K562 (cell line): ENCODE measurements around the gene KIAA1958. TPM values are rescaled to one million over a fixed set of nuclear protein-coding genes. Genes with fewer than 3 reads are reported as not detected.

Experiments
- ATAC-seq: fragments of 200-7000 bp; cut with Tn5 transposase; 3 replicates; pipeline ENCODE4 v1.9.1; 2020; ENCODE audit warnings: moderate library complexity
- BruUV-seq: library from RNA; stranded (reverse); fragments of 400-500 nt; replicated peaks from 2 replicates; lab custom pipeline; 2021; lab: Mats Ljungman, UMichigan
- CTCF ChIA-PET: fragments of 300-600 bp; formaldehyde crosslinking; extraction: SDS; loops from one replicate; lab custom pipeline; 2021; ENCODE audit warnings: low intra/inter-chr PET ratio; lab: Yijun Ruan, JAX
- POLR2A ChIA-PET: fragments of 300-600, 350-650 bp; sonication (Branson Sonifier 250); formaldehyde crosslinking; extraction: SDS; loops from one replicate; lab custom pipeline; 2021; ENCODE audit warnings: antibody characterized with exemption, inconsistent platforms; lab: Yijun Ruan, JAX
- DNase-seq, 4 experiments: peaks; one replicate each; pipeline versions ENCODE4 v3.0.0 to v3.0.0-alpha.2; 2011 to 2018; ENCODE audit warnings: low spot score in 3 of 4, mixed read lengths in 3 of 4; ENCODE audit errors: extremely low read depth in 1 of 4
- FAIRE-seq: peaks from 2 replicates; lab custom pipeline; 2011; peaks lifted over from hg19 to GRCh38; lab: Jason Lieb, UNC
- H2AFZ ChIP-seq: 2 replicates; pipeline ENCODE4 v1.6.0; 2011; ENCODE audit warnings: low read depth, low read length, control low read depth, inconsistent platforms
- H3K27ac ChIP-seq: fragments of 200-600 bp; 3 replicates; pipeline ENCODE4 v1.8.0; 2011; ENCODE audit warnings: low read depth, mild to moderate bottlenecking, control low read depth, inconsistent platforms, low read length, moderate library complexity, mixed read lengths; ENCODE audit errors: extremely low read depth
- H3K27me3 ChIP-seq, 2 experiments: fragments of 300-600 bp in 1 of 2; 2 replicates in 1 of 2; 3 replicates in 1 of 2; pipeline versions ENCODE4 v1.6.0 to v1.8.0; 2011; ENCODE audit warnings: inconsistent platforms in 2 of 2, low read length in 2 of 2, mild to moderate bottlenecking in 1 of 2, mixed read lengths in 1 of 2, moderate library complexity in 1 of 2; ENCODE audit not compliant: control insufficient read depth in 2 of 2, insufficient read depth in 2 of 2
- H3K36me3 ChIP-seq: fragments of 300-600 bp; 3 replicates; pipeline ENCODE4 v1.8.0; 2011; ENCODE audit warnings: mild to moderate bottlenecking, low read length, inconsistent platforms; ENCODE audit not compliant: control insufficient read depth, insufficient read depth
- H3K4me1 ChIP-seq, 2 experiments: fragments of 200-600 bp in 1 of 2; replicated peaks in 1 of 2; 2 replicates in 1 of 2; 3 replicates in 1 of 2; pipeline versions ENCODE4 v1.5.1 to v1.8.0; 2011; ENCODE audit warnings: inconsistent platforms in 2 of 2, low read length in 2 of 2, mild to moderate bottlenecking in 1 of 2, mixed read lengths in 1 of 2, moderate library complexity in 1 of 2; ENCODE audit not compliant: control insufficient read depth in 2 of 2, insufficient read depth in 2 of 2
- H3K4me2 ChIP-seq: 2 replicates; pipeline ENCODE4 v1.6.1; 2011; ENCODE audit warnings: low read length, control low read depth, inconsistent platforms, mixed read lengths; ENCODE audit not compliant: insufficient read depth
- H3K4me3 ChIP-seq: fragments of 200-600 bp; sonication (generic), shearing (Covaris generic); 2 replicates; pipeline ENCODE4 v1.5.1; 2016; ENCODE audit warnings: control low read depth, inconsistent platforms
- H3K79me2 ChIP-seq: fragments of 200-600 bp; 3 replicates; pipeline ENCODE4 v1.8.0; 2011; ENCODE audit warnings: low read length, inconsistent platforms; ENCODE audit not compliant: control insufficient read depth, insufficient read depth
- H3K9ac ChIP-seq, 2 experiments: 2 replicates each; pipeline versions ENCODE4 v1.6.0 to v1.6.1; 2011; ENCODE audit warnings: low read depth in 2 of 2, low read length in 2 of 2, control low read depth in 1 of 2, inconsistent platforms in 1 of 2, mild to moderate bottlenecking in 1 of 2, mixed read lengths in 1 of 2; ENCODE audit not compliant: insufficient read depth in 1 of 2
- H3K9me1 ChIP-seq: one replicate; pipeline ENCODE4 v1.6.0; 2011; ENCODE audit warnings: inconsistent platforms, mild to moderate bottlenecking, low read length, moderate library complexity; ENCODE audit not compliant: control insufficient read depth, insufficient read depth
- H3K9me3 ChIP-seq: replicated peaks from 2 replicates; pipeline ENCODE4 v1.5.1; 2011; ENCODE audit warnings: low read depth, low read length, inconsistent platforms; ENCODE audit not compliant: control insufficient read depth, insufficient read depth
- H4K20me1 ChIP-seq: replicated peaks from 2 replicates; pipeline ENCODE4 v1.6.1; 2011; ENCODE audit warnings: low read length, inconsistent platforms, mixed read lengths; ENCODE audit not compliant: control insufficient read depth, insufficient read depth
- KLF13 ChIP-seq: fragments of 450-650 bp; IDR thresholded peaks from 2 replicates; pipeline ENCODE4 v1.6.1; 2016; ENCODE audit warnings: missing genetic modification characterization, low read depth, mild to moderate bottlenecking, missing compliant biosample characterization, moderate library complexity, borderline replicate concordance
- MIER1 ChIP-seq: fragments of 450-650 bp; IDR thresholded peaks from 2 replicates; pipeline ENCODE4 v1.6.1; 2016; ENCODE audit warnings: antibody characterized with exemption, mild to moderate bottlenecking, low read depth
- MYBL2 ChIP-seq, 2 experiments: fragments of 450-650 bp in 1 of 2; sonication (generic) in 1 of 2; formaldehyde crosslinking in 1 of 2; IDR thresholded peaks; 2 replicates each; pipeline versions ENCODE4 v1.6.1 to v1.8.1; 2017 to 2022; ENCODE audit warnings: borderline replicate concordance in 1 of 2, inconsistent platforms in 1 of 2, low read depth in 1 of 2, mild to moderate bottlenecking in 1 of 2, missing genetic modification reagents in 1 of 2, moderate library complexity in 1 of 2
- NUFIP1 ChIP-seq: fragments of 450-650 bp; IDR thresholded peaks from 2 replicates; pipeline ENCODE4 v1.6.1; 2018; ENCODE audit not compliant: partially characterized antibody
- RBM15 ChIP-seq: fragments of 200-400 bp; formaldehyde crosslinking; IDR thresholded peaks from 2 replicates; pipeline ENCODE4 v1.6.1; 2018; ENCODE audit warnings: mild to moderate bottlenecking, low read length, moderate library complexity; ENCODE audit not compliant: insufficient read depth
- RHOXF2B ChIP-seq: fragments of 250-450 bp; sonication (Bioruptor Pico); conservative IDR thresholded peaks from 2 replicates; pipeline ENCODE4 v1.5.1; 2021
- SMC3 ChIP-seq: conservative IDR thresholded peaks from 2 replicates; pipeline ENCODE4 v1.6.1; 2011; ENCODE audit warnings: low read depth, low read length, improper control_type of control experiment; ENCODE audit not compliant: insufficient read depth
- TAF15 ChIP-seq: fragments of 200-400 bp; formaldehyde crosslinking; IDR thresholded peaks from 2 replicates; pipeline ENCODE4 v1.6.1; 2017; ENCODE audit warnings: mild to moderate bottlenecking, low read depth, low read length, moderate library complexity
- TGIF2 ChIP-seq: sonication (generic); formaldehyde crosslinking; IDR thresholded peaks from 2 replicates; pipeline ENCODE4 v1.8.1; 2022; ENCODE audit warnings: mild to moderate bottlenecking, missing genetic modification reagents, moderate library complexity
- ZNF140 ChIP-seq: fragments of 250-450 bp; sonication (Bioruptor Pico); IDR thresholded peaks from 2 replicates; pipeline ENCODE4 v1.8.0; 2021; ENCODE audit warnings: moderate library complexity, mild to moderate bottlenecking, inconsistent platforms
- ZNF445 ChIP-seq: fragments of 250-450 bp; sonication (Bioruptor Pico); IDR thresholded peaks from 2 replicates; pipeline ENCODE4 v1.4.0; 2020; ENCODE audit warnings: low read depth, mild to moderate bottlenecking, moderate library complexity
- WGBS: fragments of 100-300 bp; shearing (Covaris generic); methylation state at CpG from one replicate; pipeline ENCODE4 v1.1.6; 2016; ENCODE audit warnings: low coverage, mixed read lengths; ENCODE audit not compliant: insufficient coverage; ENCODE audit errors: missing lambda C conversion rate; 5-methylcytosine and 5-hydroxymethylcytosine counted together
- in situ Hi-C: fragments of 300-500 bp; cut with MboI; formaldehyde crosslinking; loops from 4 replicates; pipeline ENCODE4 v1.15.0; 2018; ENCODE audit warnings: inconsistent platforms, mixed read lengths
- intact Hi-C: fragments of 100-400 bp; cut with micrococcal nuclease; formaldehyde crosslinking; loops from 2 replicates; pipeline ENCODE4 v1.14.2; 2022
- polyA plus RNA-seq, 8 experiments: library from polyadenylated mRNA; depleted of rRNA in 4 of 8; stranded (reverse) in 5 of 8; unstranded in 3 of 8; fragments of >200 nt; fragmentation: Nextera tagmentation in 2 of 8; fragmentation: Illumina TruSeq in 1 of 8; extraction: Ambion mirVana in 2 of 8; extraction: Trizol in 1 of 8; gene quantifications; 2 replicates each; pipeline versions ENCODE4 v1.2.1 to v1.2.3, GENCODE V29; 2011 to 2014; ENCODE audit warnings: inconsistent platforms in 1 of 8, missing spikeins in 1 of 8
- total RNA-seq, 7 experiments: library from RNA; depleted of rRNA in 6 of 7; stranded (reverse); fragments of >200 nt in 6 of 7; fragmentation: Illumina TruSeq in 2 of 7; extraction: Trizol in 2 of 7; gene quantifications; 2 replicates each; pipeline versions ENCODE4 v1.2.1 to v1.2.3, GENCODE V29; 2011 to 2021; ENCODE audit warnings: low replicate concordance in 1 of 7

The KIAA1958 gene
- total and polyA plus RNA-seq, 9 of the 15 experiments (the other 6 are each of a cell fraction or from before 2014, with no cell fraction given), result 1.1 to 16.0 (median 10.1) TPM

- no TSS peak for BruUV-seq
- ChIA-PET POLR2A (interaction anchor here (0.6 to 4.0 kb wide), 6 partner anchors 10 to 635 kb away, joined by 3 to 24 read pairs (median 4); no protein-coding TSS in a partner anchor), CTCF (interaction anchor here (0.5 kb wide), 1 partner anchor 9 kb away, joined by 4 read pairs; no protein-coding TSS in a partner anchor)
- WGBS, result 96% methylated on average over 4 of the region's 4 CpGs
- no peaks in the 10 kb centered on the region for H3K9me3 ChIP-seq
- H2AFZ ChIP-seq, result no peak overlapping the region
- H3K4me3 ChIP-seq, result no peak overlapping the region
- no peak for TF ChIP-seq RHOXF2B (CRISPR knock-in tag)
- no peak for TF ChIP-seq SMC3
- no peak for TF ChIP-seq MIER1
- no peak for TF ChIP-seq TGIF2 (CRISPR knock-in tag)
- TF ChIP-seq ZNF445 (CRISPR knock-in tag), result no peak
- TF ChIP-seq ZNF140 (CRISPR knock-in tag), result no peak
- no peak for TF ChIP-seq RBM15
- no peak for TF ChIP-seq NUFIP1
- TF ChIP-seq TAF15, result no peak
- TF ChIP-seq KLF13 (tag), result no peak
- no peak for TF ChIP-seq MYBL2 (IDR thresholded peaks at IDR 0.05; ENCODE audit: low read depth)
- no peak for TF ChIP-seq MYBL2 (CRISPR knock-in tag; IDR thresholded peaks at IDR 0.05; ENCODE audit: borderline replicate concordance)
- no peak for DNase-seq
- intact Hi-C loops, result no loop called here
- FAIRE-seq, result no peak
- no peaks in the 10 kb centered on the region for H3K36me3 ChIP-seq
- peaks cover 11 to 38% of the 10 kb centered on the region in 2 experiments for H3K4me1 ChIP-seq
- in situ Hi-C loops, result no loop called here
- H3K9me1 ChIP-seq, result no peaks in the 10 kb centered on the region
- H3K9ac ChIP-seq, result no peak overlapping the region
- peaks cover 73% of the 10 kb centered on the region for H3K79me2 ChIP-seq
- H4K20me1 ChIP-seq, result no peaks in the 10 kb centered on the region; the same call in 1 of the 2 replicates
- H3K27ac ChIP-seq, result no peak overlapping the region
- no peak overlapping the region for H3K4me2 ChIP-seq
- ATAC-seq, result no peak
- H3K27me3 ChIP-seq, result no peaks in the 10 kb centered on the region
These were observed 62.4 kb downstream of the KIAA1958 start for GRCh38 chr9:112548836-112549595.
